ENCODE data around the gene CEBPE. TPM values are rescaled to one million over a fixed set of nuclear protein-coding genes. Genes with fewer than 3 reads are reported as not detected.
A peak's percentile ranks its signal among the peaks of the same experiment; 100 is the strongest.

The CEBPE gene
- total RNA-seq, 1 donor from 2014 or later = not detected

DNA sequence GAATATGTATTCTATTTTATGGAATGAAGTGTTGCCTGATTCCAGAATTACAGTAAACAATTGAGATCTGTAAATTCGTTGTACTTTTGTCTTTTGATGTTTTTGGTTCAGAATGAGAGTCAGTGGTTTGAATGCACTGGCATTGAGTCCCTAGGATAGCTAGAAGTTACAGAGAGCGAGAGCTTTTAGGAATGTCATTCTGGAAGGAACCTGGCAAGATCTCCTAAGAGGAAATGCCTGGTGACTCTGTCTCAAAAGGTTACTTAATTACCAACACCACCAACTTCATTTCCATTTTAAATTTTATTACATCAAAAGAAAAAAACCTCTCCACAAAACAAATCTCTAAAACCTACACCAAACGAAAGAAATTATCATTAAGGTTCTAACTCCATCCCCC, 6.0 kb upstream of the CEBPE start:
- peaks cover 17% of the 10 kb centered on the region for H3K27me3 Mint-ChIP-seq (ENCODE audit: insufficient read depth)
- no peak overlapping the region for H3K4me3 Mint-ChIP-seq
- DNase-seq (ENCODE audit: low spot score) = no peak
- H3K9me3 Mint-ChIP-seq = no peaks in the 10 kb centered on the region
- H3K27ac Mint-ChIP-seq = no peak overlapping the region
- no peaks in the 10 kb centered on the region for H3K36me3 Mint-ChIP-seq (ENCODE audit: low read depth)
- peaks cover 29% of the 10 kb centered on the region for H3K4me1 Mint-ChIP-seq (ENCODE audit: low read depth)
- intact Hi-C loops (cut with micrococcal nuclease) = no loop called here

DNA sequence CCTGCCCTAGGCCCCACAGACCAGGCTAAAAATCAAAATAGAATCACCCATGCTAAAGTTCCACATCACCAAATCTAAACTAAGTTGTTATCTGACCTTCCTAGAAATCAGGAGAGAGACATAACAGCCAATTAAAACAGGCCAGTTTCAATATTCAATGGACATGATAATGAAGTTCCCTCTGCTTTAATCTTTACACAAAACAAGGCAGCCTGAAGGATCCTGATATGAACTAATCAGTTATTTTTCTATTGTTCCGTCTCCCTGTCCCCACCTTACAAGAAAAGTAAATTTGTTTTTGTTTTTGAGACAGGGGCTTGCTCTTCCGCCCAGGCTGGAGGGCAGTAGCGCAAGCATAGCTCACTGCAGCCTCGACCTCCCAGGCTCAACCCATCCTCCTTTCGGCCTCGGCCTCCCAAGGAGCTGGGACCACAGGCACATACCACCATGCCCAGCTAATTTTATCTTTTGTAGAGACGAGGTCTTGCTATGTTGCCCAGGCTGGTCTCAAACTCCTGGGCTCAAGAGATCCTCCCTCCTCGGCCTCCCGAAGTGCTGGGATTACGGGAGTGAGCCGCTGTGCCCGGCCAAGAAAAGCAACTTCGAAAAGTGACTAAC, 5.4 kb upstream of the CEBPE start:
- Mint-ChIP-seq H3K27me3 (ENCODE audit: insufficient read depth) (peaks cover 17% of the 10 kb centered on the region), H3K36me3 (ENCODE audit: low read depth) (no peaks in the 10 kb centered on the region), H3K4me1 (ENCODE audit: low read depth) (peaks cover 34% of the 10 kb centered on the region), H3K4me3 (no peak overlapping the region), H3K27ac (no peak overlapping the region), H3K9me3 (no peaks in the 10 kb centered on the region)
- intact Hi-C loops (cut with micrococcal nuclease) = no loop called here
- DNase-seq (ENCODE audit: low spot score) = no peak

DNA sequence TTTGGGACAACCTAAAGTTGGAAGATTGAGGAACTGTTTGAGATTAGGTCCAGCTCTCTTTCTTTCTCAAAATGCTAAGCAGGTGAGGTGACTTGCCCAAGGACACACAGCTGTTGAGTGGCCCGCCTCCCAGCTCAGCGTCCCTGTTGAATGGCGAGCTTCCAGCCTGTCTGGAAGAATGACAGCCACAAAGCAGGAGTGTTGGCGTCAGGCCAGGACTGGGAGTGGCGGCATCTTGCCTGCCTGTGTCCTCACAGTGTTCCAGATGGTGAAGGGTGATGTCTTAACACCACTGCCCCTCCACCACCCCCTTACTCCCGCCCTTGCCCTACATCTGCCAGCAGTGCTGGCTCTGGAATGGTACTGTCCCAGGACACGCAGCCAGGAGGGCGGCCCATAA, 4.4 kb upstream of the CEBPE start:
- Mint-ChIP-seq H3K27me3 (ENCODE audit: insufficient read depth) (peaks cover 15% of the 10 kb centered on the region), H3K4me3 (no peak overlapping the region), H3K36me3 (ENCODE audit: low read depth) (no peaks in the 10 kb centered on the region), H3K27ac (no peak overlapping the region), H3K9me3 (no peaks in the 10 kb centered on the region), H3K4me1 (ENCODE audit: low read depth) (peaks cover 38% of the 10 kb centered on the region)
- no peak for DNase-seq (ENCODE audit: low spot score)
- intact Hi-C loops (cut with micrococcal nuclease) = no loop called here

DNA sequence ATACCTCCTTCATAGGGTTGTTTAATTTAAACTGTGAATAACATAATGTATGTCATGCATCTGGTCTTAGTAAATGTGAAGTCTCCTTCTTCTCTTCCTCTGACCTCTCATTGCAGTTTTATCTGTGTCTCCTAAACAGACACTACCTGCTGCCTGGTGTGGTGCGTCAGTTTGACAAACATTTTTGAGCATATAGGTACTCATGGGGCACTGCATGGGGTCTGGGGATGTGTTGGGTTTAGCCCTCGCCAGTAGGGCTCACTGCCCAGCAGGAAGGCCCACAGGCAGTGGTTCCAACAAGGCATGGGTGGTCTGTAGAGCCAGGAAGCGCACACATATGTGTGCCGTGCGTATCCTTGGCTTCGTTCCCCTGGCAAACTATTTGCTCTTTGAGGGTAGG, 3.0 kb upstream of the CEBPE start:
- Mint-ChIP-seq H3K27me3 (ENCODE audit: insufficient read depth) (peaks cover 12% of the 10 kb centered on the region), H3K4me1 (ENCODE audit: low read depth) (peaks cover 31% of the 10 kb centered on the region), H3K9me3 (no peaks in the 10 kb centered on the region), H3K27ac (no peak overlapping the region), H3K36me3 (ENCODE audit: low read depth) (no peaks in the 10 kb centered on the region), H3K4me3 (no peak overlapping the region)
- intact Hi-C loops (cut with micrococcal nuclease) = no loop called here
- no peak for DNase-seq (ENCODE audit: low spot score)

DNA sequence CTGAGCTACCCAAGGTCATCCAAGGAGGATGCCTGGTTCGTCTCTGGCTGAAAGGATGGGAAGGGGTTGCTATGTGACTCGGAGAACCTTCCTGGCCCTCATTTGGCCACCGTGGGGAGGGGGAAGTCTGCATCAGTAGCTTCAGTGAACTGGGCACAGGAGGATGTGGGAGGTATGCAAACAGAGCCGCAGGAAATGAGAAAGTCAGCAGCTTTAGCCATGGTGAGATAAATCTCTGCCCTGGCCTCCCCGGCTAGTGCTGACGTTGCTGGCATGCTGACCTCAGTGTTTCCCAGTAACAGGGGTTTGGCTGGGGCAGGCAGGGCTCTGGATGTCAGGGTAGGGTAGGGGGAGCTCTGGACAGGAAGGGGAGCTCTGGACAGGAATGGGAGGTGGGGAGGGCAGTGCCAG, 2.3 kb upstream of the CEBPE start:
- H3K9me3 Mint-ChIP-seq = no peaks in the 10 kb centered on the region
- intact Hi-C loops (cut with micrococcal nuclease) = loop anchor here (1.0 to 2.0 kb wide), 2 partner anchors 165 to 259 kb away; partner anchors contain the start of gene HOMEZ
- DNase-seq (ENCODE audit: low spot score) = no peak
- H3K27me3 Mint-ChIP-seq (ENCODE audit: insufficient read depth) = peaks cover 12% of the 10 kb centered on the region
- H3K36me3 Mint-ChIP-seq (ENCODE audit: low read depth) = no peaks in the 10 kb centered on the region
- H3K4me1 Mint-ChIP-seq (ENCODE audit: low read depth) = peaks cover 31% of the 10 kb centered on the region
- H3K4me3 Mint-ChIP-seq = no peak overlapping the region
- H3K27ac Mint-ChIP-seq = no peak overlapping the region

DNA sequence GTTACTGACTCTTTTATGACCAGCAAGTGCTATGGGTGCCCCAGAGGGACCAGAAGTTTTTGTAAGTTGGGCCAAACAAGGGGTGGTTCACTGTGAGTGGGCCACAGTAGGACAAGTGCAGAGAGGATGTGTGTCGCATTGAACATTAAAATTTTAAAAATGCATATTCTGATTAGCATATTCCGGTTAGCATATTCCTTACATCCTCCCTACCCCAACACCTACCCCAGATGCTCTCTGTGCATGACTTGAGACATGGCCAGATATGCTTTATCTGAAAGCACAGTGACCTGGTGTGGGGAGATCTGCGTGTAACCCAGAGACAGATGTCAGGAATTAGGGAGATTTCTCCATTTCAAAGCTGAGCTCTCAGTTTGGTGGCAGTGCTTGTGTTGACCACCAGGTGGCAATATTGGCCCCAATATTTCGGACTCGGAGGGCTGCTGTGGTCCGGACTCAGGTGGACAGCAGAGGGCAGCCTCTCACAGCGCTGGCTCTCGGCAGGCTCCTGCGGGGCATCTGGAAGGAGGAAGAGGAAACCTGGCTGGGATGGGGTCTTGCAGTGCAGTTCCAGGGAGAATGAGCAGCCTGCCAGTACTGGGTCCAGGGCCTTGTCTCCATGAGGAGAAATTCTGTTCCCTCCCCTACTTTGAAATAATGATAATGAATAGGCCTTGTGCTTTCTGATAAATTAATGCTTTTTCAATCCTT, 1.6 kb upstream of the CEBPE start:
- Mint-ChIP-seq H3K36me3 (ENCODE audit: low read depth) (no peaks in the 10 kb centered on the region), H3K9me3 (no peaks in the 10 kb centered on the region), H3K4me3 (peak overlapping the region; percentile 38), H3K27ac (peak overlapping the region; percentile 90), H3K4me1 (ENCODE audit: low read depth) (peaks cover 31% of the 10 kb centered on the region), H3K27me3 (ENCODE audit: insufficient read depth) (peaks cover 10% of the 10 kb centered on the region)
- DNase-seq (ENCODE audit: low spot score) = peak; percentile 73
- intact Hi-C loops (cut with micrococcal nuclease) = loop anchor here (1.0 to 2.0 kb wide), 5 partner anchors 25 to 260 kb away; partner anchors contain the start of genes ACIN1, C14orf119 and HOMEZ

DNA sequence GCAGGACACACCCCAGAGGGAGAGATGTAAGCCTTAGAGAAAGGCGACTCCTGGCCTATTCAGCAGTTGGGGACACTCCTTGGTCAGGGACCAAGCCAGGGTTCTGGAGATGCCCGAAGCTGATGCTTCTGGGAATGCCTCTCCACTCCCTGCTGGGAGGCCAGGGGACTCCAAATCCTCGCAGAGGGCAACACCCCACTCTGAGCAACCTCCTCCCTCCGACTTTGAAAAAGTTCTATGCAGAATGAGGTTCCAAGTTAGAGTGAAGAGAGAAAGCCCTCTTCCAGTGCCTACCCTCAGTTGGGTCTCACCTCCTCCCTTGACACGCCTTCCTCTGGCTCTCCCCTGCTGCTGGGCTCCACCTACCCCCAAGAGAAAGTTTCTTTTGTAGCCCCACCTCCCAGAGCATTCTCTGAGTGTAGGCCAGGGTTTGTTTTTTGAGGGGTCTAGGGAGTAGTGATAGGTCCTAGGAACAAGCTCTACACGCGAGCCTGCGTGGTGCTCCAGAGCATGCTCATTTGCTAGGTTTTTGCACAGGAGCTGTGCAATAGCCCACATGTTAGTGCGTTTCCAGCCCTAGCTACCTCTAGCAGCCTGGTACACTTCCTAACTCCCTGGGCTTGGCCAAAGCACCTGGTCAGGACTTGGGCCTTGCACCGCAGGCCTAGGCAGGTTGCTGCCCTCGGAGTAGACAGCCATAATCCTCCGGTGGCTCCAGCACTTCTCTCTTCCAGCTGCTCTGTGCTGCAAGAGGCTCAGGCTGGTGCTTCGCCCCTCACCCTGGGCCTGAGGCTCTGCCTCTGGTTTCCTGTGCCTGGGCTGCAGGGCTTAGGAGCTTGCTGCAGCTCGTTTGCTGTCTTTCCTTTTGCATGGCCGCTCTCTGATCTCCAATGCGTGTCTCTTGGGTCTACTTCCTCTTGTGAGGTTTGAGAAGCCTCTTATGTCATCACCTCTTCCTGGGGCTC, 590 bp upstream of the CEBPE start:
- Mint-ChIP-seq H3K27me3 (ENCODE audit: insufficient read depth) (peaks cover 10% of the 10 kb centered on the region), H3K4me1 (ENCODE audit: low read depth) (peaks cover 36% of the 10 kb centered on the region), H3K36me3 (ENCODE audit: low read depth) (no peaks in the 10 kb centered on the region), H3K27ac (peak overlapping the region; percentile 90), H3K9me3 (no peaks in the 10 kb centered on the region), H3K4me3 (peak overlapping the region; percentile 46)
- DNase-seq (ENCODE audit: low spot score) = peak; percentile 17
- intact Hi-C loops (cut with micrococcal nuclease) = loop anchor here (1.0 to 2.0 kb wide), 4 partner anchors 24 to 181 kb away; partner anchors contain the start of genes ACIN1, C14orf119 and HOMEZ

DNA sequence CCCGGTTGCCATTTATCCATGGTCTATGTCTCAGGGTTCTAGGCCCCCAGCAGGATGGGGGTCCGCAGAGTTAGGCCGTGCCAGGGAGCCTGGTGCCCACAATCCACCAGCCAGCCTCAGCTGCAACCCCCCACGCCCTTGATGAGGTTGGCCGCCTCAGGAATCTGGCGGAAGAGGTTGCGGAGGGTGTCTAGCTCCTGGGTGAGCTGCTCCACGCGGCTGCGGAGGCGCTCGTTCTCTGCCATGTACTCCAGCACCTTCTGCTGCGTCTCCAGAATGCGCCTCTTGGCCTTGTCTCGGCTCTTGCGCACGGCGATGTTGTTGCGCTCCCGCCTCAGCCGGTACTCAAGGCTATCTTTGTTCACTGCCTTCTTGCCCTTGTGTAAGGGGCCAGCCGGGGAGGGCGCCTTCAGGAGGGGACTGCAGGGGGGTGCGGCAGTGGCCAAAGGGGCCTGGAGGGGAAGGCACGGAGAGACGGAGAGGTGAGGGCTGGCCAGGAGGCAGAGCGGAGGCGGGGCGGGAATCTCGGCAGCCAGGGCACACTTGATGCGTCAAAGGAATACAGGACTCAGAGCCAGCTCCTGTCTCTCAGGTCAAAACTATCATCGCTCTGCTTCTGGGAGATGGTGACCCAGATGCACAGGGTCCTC, 1.6 kb downstream of the CEBPE start:
- Mint-ChIP-seq H3K4me1 (ENCODE audit: low read depth) (peaks cover 41% of the 10 kb centered on the region), H3K4me3 (no peak overlapping the region), H3K27me3 (ENCODE audit: insufficient read depth) (peaks cover 8% of the 10 kb centered on the region), H3K27ac (no peak overlapping the region), H3K9me3 (no peaks in the 10 kb centered on the region), H3K36me3 (ENCODE audit: low read depth) (no peaks in the 10 kb centered on the region)
- DNase-seq (ENCODE audit: low spot score) = no peak
- intact Hi-C loops (cut with micrococcal nuclease) = no loop called here

DNA sequence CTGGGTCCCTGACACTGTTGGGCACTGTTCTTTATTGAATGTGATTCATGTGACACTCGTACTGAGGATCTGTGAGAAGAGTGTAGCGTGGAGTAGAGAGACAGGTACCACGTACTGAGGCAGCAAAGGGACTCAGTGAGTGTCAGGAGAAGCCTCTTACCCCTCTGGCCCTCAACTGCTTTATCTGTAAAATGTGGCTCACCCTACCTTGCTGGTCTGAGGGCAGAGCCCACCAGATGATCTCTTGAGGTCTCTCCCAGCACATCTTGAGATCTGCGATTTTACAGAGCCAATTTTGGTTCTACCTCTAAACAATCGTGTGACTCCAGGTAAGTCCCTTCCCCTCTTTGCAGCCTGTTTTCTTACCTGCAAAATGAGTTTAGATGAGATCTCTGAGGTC, 3.1 kb downstream of the CEBPE start:
- H3K27ac Mint-ChIP-seq = no peak overlapping the region
- H3K36me3 Mint-ChIP-seq (ENCODE audit: low read depth) = no peaks in the 10 kb centered on the region
- H3K4me1 Mint-ChIP-seq (ENCODE audit: low read depth) = peaks cover 33% of the 10 kb centered on the region
- intact Hi-C loops (cut with micrococcal nuclease) = no loop called here
- H3K4me3 Mint-ChIP-seq = no peak overlapping the region
- no peak for DNase-seq (ENCODE audit: low spot score)
- peaks cover 4% of the 10 kb centered on the region for H3K27me3 Mint-ChIP-seq (ENCODE audit: insufficient read depth)
- H3K9me3 Mint-ChIP-seq = no peaks in the 10 kb centered on the region

DNA sequence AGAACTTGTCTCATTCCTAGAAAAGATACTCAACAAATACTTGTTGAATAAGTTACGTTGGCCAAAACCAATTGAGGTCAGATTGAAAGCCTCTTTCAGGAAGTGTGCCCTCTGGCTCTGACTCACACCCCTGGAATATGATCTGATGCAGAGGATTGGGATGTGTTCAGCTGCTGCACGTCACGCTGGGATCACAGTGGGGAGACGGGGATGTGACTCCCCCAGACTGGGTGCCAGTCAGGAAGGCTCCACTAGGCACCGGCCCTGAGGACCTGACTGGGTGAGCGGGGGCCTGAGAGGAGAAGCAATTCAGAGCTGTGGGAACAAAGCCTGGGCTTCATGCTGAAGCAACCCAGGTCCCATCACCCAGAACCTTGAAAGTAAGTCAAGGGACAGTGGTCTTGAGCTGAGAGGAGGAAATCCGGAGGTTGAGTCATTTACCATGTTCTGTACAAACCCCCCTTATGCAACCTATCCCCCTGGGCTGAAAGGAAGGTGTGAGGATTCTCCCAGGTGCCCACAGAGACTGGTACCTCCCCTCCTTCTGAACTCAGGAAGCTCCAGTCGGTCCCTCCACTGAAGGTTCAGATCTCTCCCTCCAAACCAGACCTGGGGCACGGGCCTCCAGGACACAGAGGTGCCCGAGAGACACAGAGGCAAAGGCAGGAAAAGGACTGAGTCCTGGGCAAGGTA, 3.9 kb downstream of the CEBPE start:
- DNase-seq (ENCODE audit: low spot score) = no peak
- no peaks in the 10 kb centered on the region for H3K36me3 Mint-ChIP-seq (ENCODE audit: low read depth)
- peaks cover 4% of the 10 kb centered on the region for H3K27me3 Mint-ChIP-seq (ENCODE audit: insufficient read depth)
- intact Hi-C loops (cut with micrococcal nuclease) = no loop called here
- H3K4me3 Mint-ChIP-seq = no peak overlapping the region
- H3K27ac Mint-ChIP-seq = no peak overlapping the region
- peaks cover 26% of the 10 kb centered on the region for H3K4me1 Mint-ChIP-seq (ENCODE audit: low read depth)
- no peaks in the 10 kb centered on the region for H3K9me3 Mint-ChIP-seq

DNA sequence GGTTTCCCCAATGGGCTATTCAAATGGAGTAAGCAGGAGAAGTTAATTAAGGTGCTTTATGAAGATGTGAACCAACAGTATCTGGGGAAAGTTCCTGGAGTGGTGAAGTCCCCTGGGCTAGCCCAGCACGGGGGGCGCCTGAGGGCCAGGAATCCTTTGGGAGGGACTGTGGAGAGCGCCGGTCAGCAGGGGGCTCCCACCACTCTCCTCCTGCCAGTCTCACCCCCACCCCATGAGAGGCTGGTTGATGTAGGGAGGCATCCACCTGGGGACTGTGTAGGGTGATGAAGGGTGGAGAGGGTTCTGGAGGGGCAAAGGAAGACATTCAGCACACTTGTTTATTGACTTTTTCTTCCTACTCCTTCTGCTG, 4.4 kb downstream of the CEBPE start:
- peaks cover 21% of the 10 kb centered on the region for H3K4me1 Mint-ChIP-seq (ENCODE audit: low read depth)
- H3K9me3 Mint-ChIP-seq = no peaks in the 10 kb centered on the region
- intact Hi-C loops (cut with micrococcal nuclease) = no loop called here
- H3K27ac Mint-ChIP-seq = peak overlapping the region; percentile 15
- H3K4me3 Mint-ChIP-seq = no peak overlapping the region
- H3K27me3 Mint-ChIP-seq (ENCODE audit: insufficient read depth) = peaks cover 4% of the 10 kb centered on the region
- DNase-seq (ENCODE audit: low spot score) = no peak
- H3K36me3 Mint-ChIP-seq (ENCODE audit: low read depth) = no peaks in the 10 kb centered on the region

DNA sequence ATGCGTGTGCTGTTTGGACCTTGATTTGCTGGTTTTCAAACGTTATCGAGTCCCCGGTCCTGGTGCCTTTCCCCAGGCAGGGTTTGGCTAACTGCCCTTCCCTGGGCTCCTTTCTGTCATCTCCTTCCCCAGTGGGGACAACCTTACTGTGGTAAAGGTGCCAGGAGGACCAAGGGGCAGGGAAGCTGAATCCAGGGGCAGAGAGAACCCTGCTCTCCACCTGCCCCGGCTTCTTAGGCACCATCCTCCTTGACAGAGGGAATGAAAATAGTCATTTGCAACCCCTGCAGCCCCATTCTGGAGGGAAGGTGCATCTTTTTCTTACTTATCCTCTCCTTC, 5.0 kb downstream of the CEBPE start:
- no peaks in the 10 kb centered on the region for H3K9me3 Mint-ChIP-seq
- no peak for DNase-seq (ENCODE audit: low spot score)
- H3K27me3 Mint-ChIP-seq (ENCODE audit: insufficient read depth) = peaks cover 7% of the 10 kb centered on the region
- peak overlapping the region; percentile 15 for H3K27ac Mint-ChIP-seq
- no peak overlapping the region for H3K4me3 Mint-ChIP-seq
- intact Hi-C loops (cut with micrococcal nuclease) = no loop called here
- H3K36me3 Mint-ChIP-seq (ENCODE audit: low read depth) = no peaks in the 10 kb centered on the region
- peaks cover 15% of the 10 kb centered on the region for H3K4me1 Mint-ChIP-seq (ENCODE audit: low read depth)
